HFF-Myc (cell line): ENCODE data around the gene YIPF3.

Source experiments
- DNase-seq: peaks from one replicate; pipeline ENCODE4 v3.0.0-alpha.2; 2011; ENCODE audit warnings: low read depth; ENCODE audit errors: extremely low read depth
- H3K4me3 ChIP-seq: replicated peaks from 2 replicates; pipeline ENCODE4 v1.5.1; 2011; ENCODE audit warnings: low read depth, mild to moderate bottlenecking, control low read depth, low read length
- CTCF ChIP-seq: IDR thresholded peaks from 2 replicates; pipeline ENCODE4 v1.5.1; 2012; ENCODE audit warnings: mild to moderate bottlenecking, low read depth, low read length, control low read depth; ENCODE audit errors: missing control alignments

The YIPF3 gene

GRCh38 chr6:43532201-43532600 is 15.5 kb upstream of the YIPF3 start:
- no peak for TF ChIP-seq CTCF
- H3K4me3 ChIP-seq: no peak overlapping the region
- DNase-seq: no peak

GRCh38 chr6:43524483-43524961 is 7.8 kb upstream of the YIPF3 start:
- no peak for DNase-seq
- no peak overlapping the region for H3K4me3 ChIP-seq
- no peak for TF ChIP-seq CTCF

- H3K4me3 ChIP-seq: no peak overlapping the region
- DNase-seq: no peak
- TF ChIP-seq CTCF: no peak
These were observed 6.6 kb upstream of the YIPF3 start for GRCh38 chr6:43523284-43523683.

GRCh38 chr6:43522547-43523261 is 6.0 kb upstream of the YIPF3 start:
- no peak for TF ChIP-seq CTCF
- DNase-seq: no peak
- H3K4me3 ChIP-seq: no peak overlapping the region

- no peak overlapping the region for H3K4me3 ChIP-seq
- no peak for TF ChIP-seq CTCF
- DNase-seq: no peak
These were observed 5.1 kb upstream of the YIPF3 start for GRCh38 chr6:43521836-43522235.

GRCh38 chr6:43520097-43520496 is 3.4 kb upstream of the YIPF3 start:
- no peak overlapping the region for H3K4me3 ChIP-seq
- no peak for TF ChIP-seq CTCF
- no peak for DNase-seq
